NCI-H524 (cell line): ENCODE results near the gene LRP1B.

Experiments used
- DNase-seq, 2 experiments: peaks; one replicate each; lab custom pipeline; 2025; lab: John Stamatoyannopoulos, UW

LRP1B gene

DNA sequence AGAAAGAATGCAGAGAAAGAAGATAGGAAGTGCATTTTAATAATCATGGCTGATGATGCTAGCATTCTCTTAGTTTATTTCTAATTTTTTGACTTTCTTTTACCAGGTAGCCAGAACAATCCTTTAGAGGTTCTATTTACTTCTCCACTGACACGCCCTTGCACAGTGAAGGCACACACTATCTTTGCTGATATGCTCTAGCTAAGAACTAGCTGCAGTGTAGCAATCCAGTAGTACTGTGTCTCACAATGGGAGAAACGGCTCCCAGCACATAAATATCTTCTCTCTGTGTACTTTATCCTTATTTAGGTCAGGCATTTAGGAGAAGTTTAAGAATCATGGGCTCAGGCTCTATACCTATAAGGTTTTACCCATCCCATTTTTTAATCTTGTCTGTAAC is 1005.4 kb downstream of the LRP1B start:
- no peak for DNase-seq

GRCh38 chr2:141118836-141119235 is 1012.0 kb downstream of the LRP1B start:
- no peak for DNase-seq

GRCh38 chr2:141113301-141113700 is 1017.5 kb downstream of the LRP1B start:
- no peak for DNase-seq

- DNase-seq: peak; percentile 6 to 53
Observed at GRCh38 chr2:141109633-141110032, 1021.2 kb downstream of the LRP1B start.

GRCh38 chr2:141105763-141106162 is 1025.1 kb downstream of the LRP1B start:
- no peak for DNase-seq

- no peak for DNase-seq
Observed at GRCh38 chr2:141103216-141103615, 1027.6 kb downstream of the LRP1B start.

- DNase-seq: no peak
Observed at GRCh38 chr2:141079231-141079630, 1051.6 kb downstream of the LRP1B start.

- no peak for DNase-seq
Observed at GRCh38 chr2:141075753-141076152, 1055.1 kb downstream of the LRP1B start.

DNA sequence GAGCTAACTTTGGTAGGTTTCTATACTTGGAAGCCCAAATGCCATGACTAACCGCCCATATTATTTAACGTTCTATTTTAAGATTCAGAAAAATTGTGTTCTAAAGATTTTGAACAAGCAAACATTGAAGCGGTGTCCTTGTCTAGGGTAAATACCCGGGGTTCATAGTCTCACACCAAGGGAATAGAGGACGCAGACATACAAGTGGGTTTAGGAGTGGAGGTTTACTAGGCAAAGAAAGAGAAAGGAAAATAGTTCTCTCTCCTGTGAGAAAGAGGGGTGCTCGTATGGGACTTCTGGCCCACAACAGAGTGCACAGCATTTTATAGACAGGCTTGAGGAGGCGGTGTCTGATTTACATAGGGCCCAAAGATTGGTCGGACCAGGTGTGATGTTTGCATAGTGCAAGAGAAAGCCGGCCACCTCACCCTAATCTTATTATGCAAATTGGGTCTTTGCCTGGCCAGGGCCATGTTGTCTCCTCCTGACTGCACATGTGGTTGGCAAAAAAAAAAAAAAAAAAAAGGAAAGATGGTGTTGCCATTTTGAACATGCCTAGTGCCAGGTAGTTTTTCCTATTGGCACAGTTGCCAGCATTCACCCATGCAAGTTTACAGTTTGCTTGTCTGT is 1062.6 kb downstream of the LRP1B start:
- DNase-seq: peak; percentile 2 to 52

- no peak for DNase-seq
Observed at GRCh38 chr2:141065042-141065441, 1065.8 kb downstream of the LRP1B start.

DNA sequence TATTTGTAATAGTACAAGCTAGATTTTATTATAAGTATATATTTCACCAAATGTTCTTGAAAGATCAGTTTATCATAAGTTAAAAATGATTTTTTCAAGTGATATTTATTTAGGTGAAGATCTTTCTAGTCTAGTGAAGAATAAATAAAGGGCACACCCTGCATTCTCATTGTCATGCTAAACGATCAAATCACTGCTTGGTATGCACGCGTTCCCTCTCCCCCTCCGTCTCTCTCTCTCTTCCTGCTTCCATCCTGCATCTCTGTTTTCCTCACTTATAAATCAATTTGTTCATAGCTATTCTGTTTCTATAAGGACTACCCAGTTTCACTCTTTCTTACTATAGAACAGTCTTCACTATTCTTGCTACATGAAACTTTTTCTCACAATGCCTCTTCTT is 1067.4 kb downstream of the LRP1B start:
- no peak for DNase-seq

DNA sequence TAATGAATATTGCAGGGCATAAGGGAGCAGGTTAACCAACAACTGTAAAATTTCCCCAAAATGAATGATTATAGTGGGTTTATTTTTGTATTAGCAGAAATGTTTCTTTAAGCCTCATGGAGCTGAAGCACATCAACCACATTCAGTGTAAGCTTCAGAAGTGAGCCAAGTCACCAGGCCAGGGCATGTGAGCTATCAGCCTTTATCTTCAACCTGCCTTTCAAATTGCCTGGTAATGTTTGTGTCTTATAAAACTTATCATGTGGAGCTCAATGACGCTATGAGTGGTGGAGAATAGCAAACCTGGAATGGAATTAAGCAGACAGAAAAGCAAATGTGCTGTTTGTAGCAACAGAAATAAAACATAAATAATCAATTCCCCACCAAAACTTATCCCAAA is 1068.4 kb downstream of the LRP1B start:
- DNase-seq: no peak

- DNase-seq: no peak
Observed at GRCh38 chr2:141062031-141062430, 1068.8 kb downstream of the LRP1B start.

DNA sequence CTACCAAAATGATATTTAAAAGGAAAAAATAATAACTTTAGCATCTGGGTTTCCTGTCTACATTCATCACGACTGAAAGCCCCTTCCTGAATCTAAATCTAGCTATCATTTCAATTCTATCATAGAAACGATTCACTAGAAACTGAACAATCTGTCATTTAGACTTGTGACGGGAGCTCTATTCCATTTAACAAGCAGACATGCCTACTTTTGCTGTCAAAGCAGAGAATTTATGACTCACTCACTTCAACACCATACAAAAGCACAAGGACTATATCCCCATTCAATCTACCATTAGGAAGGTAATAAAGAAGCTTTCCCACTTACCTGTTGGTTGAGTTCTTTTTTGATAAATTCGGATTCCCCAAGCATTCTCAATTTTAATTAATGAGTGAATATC is 1072.3 kb downstream of the LRP1B start:
- DNase-seq: no peak

DNA sequence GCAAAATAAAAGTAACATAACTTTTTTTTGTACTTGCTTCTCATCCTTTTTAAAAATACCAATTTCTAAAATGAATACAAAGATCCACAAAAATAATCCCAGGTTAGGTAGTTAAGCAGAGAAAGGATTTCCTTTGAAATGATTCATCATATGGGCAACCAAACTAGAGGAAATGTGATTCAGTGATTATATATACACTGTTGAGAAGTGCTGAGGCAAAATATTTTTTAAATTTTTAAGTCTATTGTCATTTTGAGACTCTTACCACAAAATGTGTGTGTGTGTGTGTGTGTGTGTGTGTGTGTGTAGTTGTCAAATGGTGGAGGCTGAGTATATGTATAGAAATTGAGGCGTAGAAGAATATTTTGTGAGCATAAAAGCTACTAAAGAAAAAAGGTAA is 1075.3 kb downstream of the LRP1B start:
- no peak for DNase-seq

DNA sequence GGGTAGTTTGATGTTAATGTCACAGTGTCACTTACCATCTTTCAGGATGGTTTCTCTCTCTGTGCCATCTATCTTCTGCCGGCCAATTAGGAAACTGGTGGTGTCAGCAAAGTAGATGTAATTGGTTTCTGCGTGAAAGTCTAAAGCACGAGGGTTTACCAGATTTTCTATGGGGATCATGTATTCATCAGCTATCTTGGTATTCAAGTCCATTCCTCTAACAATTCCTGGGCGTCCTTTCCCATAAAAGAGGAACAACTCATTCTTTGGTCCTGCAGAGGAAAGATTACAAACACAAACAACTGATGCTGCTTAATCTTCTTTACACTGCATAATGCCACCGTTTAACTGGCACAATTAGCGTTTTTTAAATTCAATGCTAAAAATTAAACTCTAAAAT is 1081.9 kb downstream of the LRP1B start:
- no peak for DNase-seq

GRCh38 chr2:141041281-141041680 is 1089.5 kb downstream of the LRP1B start:
- DNase-seq: no peak

GRCh38 chr2:141038341-141038740 is 1092.5 kb downstream of the LRP1B start:
- no peak for DNase-seq

GRCh38 chr2:141037361-141037760 is 1093.5 kb downstream of the LRP1B start:
- DNase-seq: no peak

DNA sequence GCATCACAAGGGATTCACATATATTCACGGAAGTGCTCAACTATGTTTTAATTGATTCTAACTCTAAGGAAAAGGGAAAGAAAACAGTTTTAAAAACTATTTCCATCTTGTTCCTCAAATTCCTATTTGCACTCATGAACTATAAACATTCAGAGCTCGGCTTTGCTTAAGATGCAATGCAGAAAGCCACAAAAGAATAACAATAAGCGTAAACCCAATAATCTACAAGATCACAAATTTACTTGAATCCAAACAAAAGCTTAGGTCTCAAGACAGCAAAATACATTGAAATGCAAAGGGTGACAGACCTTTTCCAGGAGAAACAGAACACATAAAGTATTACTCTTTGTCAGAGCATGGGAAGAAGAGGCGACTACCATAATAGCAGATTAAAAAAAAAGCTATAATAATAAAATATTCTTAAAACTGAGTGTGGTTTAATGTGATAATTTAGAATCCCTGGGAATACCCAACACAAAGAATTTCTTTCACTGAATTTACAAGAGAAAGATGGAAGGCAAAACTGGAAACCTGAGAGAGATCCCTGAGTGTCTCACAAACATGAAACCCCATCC is 1094.9 kb downstream of the LRP1B start:
- no peak for DNase-seq

GRCh38 chr2:141029428-141030078 is 1101.3 kb downstream of the LRP1B start:
- no peak for DNase-seq

DNA sequence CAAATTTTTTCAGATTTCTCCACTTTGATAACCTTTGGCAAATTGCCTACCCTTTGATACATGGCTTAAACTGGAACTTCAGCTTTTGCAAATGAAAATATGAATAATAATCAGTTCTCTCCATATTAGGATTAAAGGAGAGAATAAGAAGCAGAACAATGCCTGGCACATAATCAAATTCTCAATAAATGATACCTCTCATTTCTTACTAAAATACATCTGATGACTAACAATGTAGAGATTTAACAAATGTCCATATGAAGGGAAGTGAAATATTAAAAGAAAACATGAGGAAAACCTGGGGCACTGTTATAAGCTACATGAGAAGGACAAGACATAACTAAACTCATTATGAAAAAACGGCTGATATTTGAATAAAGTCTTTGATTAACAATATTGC is 1103.6 kb downstream of the LRP1B start:
- DNase-seq: no peak

GRCh38 chr2:141021611-141022010 is 1109.2 kb downstream of the LRP1B start:
- DNase-seq: no peak

GRCh38 chr2:141021109-141021508 is 1109.7 kb downstream of the LRP1B start:
- DNase-seq: no peak
